GM23338 (cell line): Measurements from ENCODE around the gene CAPN14. TPM values are rescaled to one million over a fixed set of nuclear protein-coding genes. Genes with fewer than 3 reads are reported as not detected.

ENCODE experiments used
- ATAC-seq: fragments of 200-7000 bp; cut with Tn5 transposase; 3 replicates; pipeline ENCODE4 v1.9.1; 2020
- DNase-seq: peaks from one replicate; pipeline ENCODE4 v3.0.0-alpha.2; 2015; ENCODE audit warnings: low spot score
- H2AFZ ChIP-seq: fragments of 200-600 bp; sonication (generic); 2 replicates; pipeline ENCODE4 v1.8.0; 2016; ENCODE audit warnings: antibody characterized with exemption, mild to moderate bottlenecking, moderate library complexity
- H3F3A ChIP-seq: fragments of 200-600 bp; sonication (generic); replicated peaks from 2 replicates; pipeline ENCODE4 v1.8.0; 2017; ENCODE audit warnings: antibody characterized with exemption, mixed run types, low read depth
- H3K27ac ChIP-seq: fragments of 200-600 bp; sonication (generic); 2 replicates; pipeline ENCODE4 v1.6.1; 2016; ENCODE audit warnings: low read depth
- H3K27me3 ChIP-seq: fragments of 200-600 bp; sonication (generic); 2 replicates; pipeline ENCODE4 v1.8.0; 2016; ENCODE audit warnings: mild to moderate bottlenecking, mixed run types, moderate library complexity; ENCODE audit not compliant: insufficient read depth
- H3K36me3 ChIP-seq: fragments of 200-600 bp; sonication (generic); 2 replicates; pipeline ENCODE4 v1.8.0; 2016; ENCODE audit warnings: mild to moderate bottlenecking; ENCODE audit not compliant: insufficient read depth
- H3K4me1 ChIP-seq: fragments of 200-600 bp; sonication (generic); 2 replicates; pipeline ENCODE4 v1.8.0; 2016; ENCODE audit warnings: mild to moderate bottlenecking, moderate library complexity; ENCODE audit not compliant: insufficient read depth
- H3K4me2 ChIP-seq: fragments of 200-600 bp; sonication (generic); 2 replicates; pipeline ENCODE4 v1.7.1; 2017; ENCODE audit warnings: mixed run types
- H3K4me3 ChIP-seq: fragments of 200-600 bp; sonication (generic); 2 replicates; pipeline ENCODE4 v1.6.1; 2016; ENCODE audit warnings: mixed run types
- H3K79me2 ChIP-seq: fragments of 200-600 bp; sonication (generic); replicated peaks from 2 replicates; pipeline ENCODE4 v1.8.0; 2017; ENCODE audit warnings: mild to moderate bottlenecking; ENCODE audit not compliant: insufficient read depth
- H3K9me2 ChIP-seq: fragments of 200-600 bp; sonication (generic); 2 replicates; pipeline ENCODE4 v1.8.0; 2017; ENCODE audit not compliant: insufficient read depth
- H4K20me1 ChIP-seq: fragments of 200-600 bp; sonication (generic); replicated peaks from 2 replicates; pipeline ENCODE4 v1.8.0; 2017; ENCODE audit warnings: mild to moderate bottlenecking; ENCODE audit not compliant: insufficient read depth
- H3K27ac Mint-ChIP-seq: 2 replicates; pipeline ENCODE4 v1.8.0; 2020; ENCODE audit warnings: inconsistent platforms, mild to moderate bottlenecking, moderate library complexity, mixed read lengths
- H3K27me3 Mint-ChIP-seq: 3 replicates; pipeline ENCODE4 v1.8.0; 2022; ENCODE audit warnings: low read depth, mild to moderate bottlenecking, moderate library complexity, mixed read lengths, inconsistent platforms; ENCODE audit not compliant: insufficient read depth, poor library complexity
- H3K36me3 Mint-ChIP-seq: 3 replicates; pipeline ENCODE4 v1.8.0; 2021; ENCODE audit warnings: low read depth, mild to moderate bottlenecking, inconsistent platforms, moderate library complexity, mixed read lengths
- H3K4me1 Mint-ChIP-seq: 3 replicates; pipeline ENCODE4 v1.8.0; 2020; ENCODE audit warnings: mild to moderate bottlenecking, inconsistent platforms, mixed read lengths
- H3K4me3 Mint-ChIP-seq: 3 replicates; pipeline ENCODE4 v1.8.0; 2021; ENCODE audit warnings: moderate library complexity, mild to moderate bottlenecking, inconsistent platforms, mixed read lengths
- H3K9me3 Mint-ChIP-seq: 3 replicates; pipeline ENCODE4 v1.8.0; 2020; ENCODE audit warnings: moderate library complexity, mild to moderate bottlenecking, inconsistent platforms, mixed read lengths
- CREB1 ChIP-seq: fragments of 250-450 bp; sonication (Bioruptor Pico); IDR thresholded peaks from 2 replicates; pipeline ENCODE4 v1.5.0; 2020; ENCODE audit warnings: low read depth, mild to moderate bottlenecking, moderate library complexity
- EZH2 ChIP-seq: fragments of 200-600 bp; sonication (generic); IDR thresholded peaks from one replicate; pipeline ENCODE4 v1.8.0; 2017; ENCODE audit warnings: antibody characterized with exemption, mild to moderate bottlenecking, low read depth; ENCODE audit not compliant: unreplicated experiment
- JUNB ChIP-seq: IDR thresholded peaks from one replicate; pipeline ENCODE4 v1.6.1; 2016; ENCODE audit warnings: antibody characterized with exemption; ENCODE audit not compliant: unreplicated experiment
- POLR2AphosphoS5 ChIP-seq: IDR thresholded peaks from 2 replicates; pipeline ENCODE4 v1.6.1; 2016; ENCODE audit warnings: antibody characterized with exemption, low read depth
- STAT1 ChIP-seq: IDR thresholded peaks from one replicate; pipeline ENCODE4 v1.6.1; 2016; ENCODE audit warnings: antibody characterized with exemption; ENCODE audit not compliant: unreplicated experiment
- ZNF114 ChIP-seq: fragments of 250-450 bp; sonication (Bioruptor Pico); IDR thresholded peaks from 2 replicates; pipeline ENCODE4 v1.5.0; 2020; ENCODE audit warnings: mild to moderate bottlenecking, moderate library complexity
- ZNF331 ChIP-seq: fragments of 250-450 bp; sonication (Bioruptor Pico); IDR thresholded peaks from 2 replicates; pipeline ENCODE4 v1.5.0; 2020; ENCODE audit warnings: low read depth, mild to moderate bottlenecking, moderate library complexity
- polyA plus RNA-seq: library from polyadenylated mRNA; unstranded; fragments of >200 nt; fragmentation: Nextera tagmentation; extraction: Ambion mirVana; gene quantifications from 2 replicates; pipeline ENCODE4 v1.2.1, GENCODE V29; 2016
- total RNA-seq: library from RNA; depleted of rRNA; stranded (reverse); fragments of >200 nt; shearing (Covaris generic); gene quantifications from 2 replicates; pipeline ENCODE4 v1.2.3, GENCODE V29; 2014
- TF ChIP-seq, protein P1 (sequence below): IDR thresholded peaks from one replicate; pipeline ENCODE4 v1.6.1; 2018; ENCODE audit warnings: antibody characterized with exemption; ENCODE audit not compliant: unreplicated experiment
- TF ChIP-seq, protein P2 (sequence below): fragments of 250-450 bp; sonication (Bioruptor Pico); IDR thresholded peaks from 2 replicates; pipeline ENCODE4 v1.5.0; 2020; ENCODE audit warnings: mild to moderate bottlenecking, moderate library complexity
- TF ChIP-seq, protein P3 (sequence below), 2 experiments: fragments of 200-600 bp in 1 of 2; sonication (generic) in 1 of 2; conservative IDR thresholded peaks; 2 replicates each; pipeline versions ENCODE4 v1.5.1 to v1.6.1; 2016 to 2017; ENCODE audit warnings: antibody characterized with exemption in 2 of 2, low read depth in 2 of 2, mild to moderate bottlenecking in 2 of 2, moderate library complexity in 1 of 2
- TF ChIP-seq, protein P4 (sequence below): IDR thresholded peaks from 2 replicates; pipeline ENCODE4 v1.6.1; 2016; ENCODE audit warnings: antibody characterized with exemption

The CAPN14 gene
- total and polyA plus RNA-seq, 2 experiments from 2014 or later: 0.15 TPM; not detected in 1

DNA sequence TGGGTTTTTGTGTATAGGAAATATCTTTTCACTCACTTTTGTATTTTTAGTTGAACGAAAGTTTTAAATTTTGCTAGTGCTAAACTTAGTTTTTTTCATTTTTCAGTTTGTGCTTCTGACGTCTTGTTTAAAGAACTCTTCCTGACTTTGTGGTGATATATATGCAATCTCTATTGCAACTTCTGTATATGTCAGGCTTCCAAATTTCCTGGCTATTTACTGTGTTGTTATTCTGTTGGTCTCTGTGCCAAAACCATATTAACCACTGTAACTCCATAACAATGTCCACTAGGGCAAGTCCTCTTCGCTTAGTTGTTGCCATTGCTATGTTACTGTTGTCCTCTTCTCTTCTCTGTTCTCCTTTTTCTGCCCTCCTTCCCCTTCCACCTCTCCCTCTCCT lies 13.4 kb upstream of the CAPN14 start (continued):
- TF ChIP-seq, protein P1, sequence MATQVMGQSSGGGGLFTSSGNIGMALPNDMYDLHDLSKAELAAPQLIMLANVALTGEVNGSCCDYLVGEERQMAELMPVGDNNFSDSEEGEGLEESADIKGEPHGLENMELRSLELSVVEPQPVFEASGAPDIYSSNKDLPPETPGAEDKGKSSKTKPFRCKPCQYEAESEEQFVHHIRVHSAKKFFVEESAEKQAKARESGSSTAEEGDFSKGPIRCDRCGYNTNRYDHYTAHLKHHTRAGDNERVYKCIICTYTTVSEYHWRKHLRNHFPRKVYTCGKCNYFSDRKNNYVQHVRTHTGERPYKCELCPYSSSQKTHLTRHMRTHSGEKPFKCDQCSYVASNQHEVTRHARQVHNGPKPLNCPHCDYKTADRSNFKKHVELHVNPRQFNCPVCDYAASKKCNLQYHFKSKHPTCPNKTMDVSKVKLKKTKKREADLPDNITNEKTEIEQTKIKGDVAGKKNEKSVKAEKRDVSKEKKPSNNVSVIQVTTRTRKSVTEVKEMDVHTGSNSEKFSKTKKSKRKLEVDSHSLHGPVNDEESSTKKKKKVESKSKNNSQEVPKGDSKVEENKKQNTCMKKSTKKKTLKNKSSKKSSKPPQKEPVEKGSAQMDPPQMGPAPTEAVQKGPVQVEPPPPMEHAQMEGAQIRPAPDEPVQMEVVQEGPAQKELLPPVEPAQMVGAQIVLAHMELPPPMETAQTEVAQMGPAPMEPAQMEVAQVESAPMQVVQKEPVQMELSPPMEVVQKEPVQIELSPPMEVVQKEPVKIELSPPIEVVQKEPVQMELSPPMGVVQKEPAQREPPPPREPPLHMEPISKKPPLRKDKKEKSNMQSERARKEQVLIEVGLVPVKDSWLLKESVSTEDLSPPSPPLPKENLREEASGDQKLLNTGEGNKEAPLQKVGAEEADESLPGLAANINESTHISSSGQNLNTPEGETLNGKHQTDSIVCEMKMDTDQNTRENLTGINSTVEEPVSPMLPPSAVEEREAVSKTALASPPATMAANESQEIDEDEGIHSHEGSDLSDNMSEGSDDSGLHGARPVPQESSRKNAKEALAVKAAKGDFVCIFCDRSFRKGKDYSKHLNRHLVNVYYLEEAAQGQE: no peak
- TF ChIP-seq POLR2AphosphoS5: no peak
- no peak for TF ChIP-seq JUNB

DNA sequence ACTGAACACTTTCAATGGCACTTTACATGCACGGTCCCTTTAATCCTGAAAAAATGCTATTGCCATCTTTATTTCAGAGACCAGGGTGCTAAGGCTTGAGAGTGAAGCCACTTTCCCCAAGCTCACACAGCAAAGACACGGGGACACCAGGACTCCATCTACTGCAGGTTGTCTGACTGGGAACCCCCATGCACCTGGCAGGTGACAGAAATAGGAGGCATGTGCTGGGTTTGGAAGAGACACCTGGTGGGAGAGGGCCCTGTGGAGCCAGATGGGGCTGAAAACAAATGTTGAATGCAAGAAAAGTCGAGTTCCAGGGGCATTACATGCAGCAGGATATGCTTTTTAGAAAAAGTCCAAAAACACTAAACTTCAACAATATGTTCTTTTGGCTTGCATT lies 11.4 kb upstream of the CAPN14 start:
- Mint-ChIP-seq H3K4me3 (no peak overlapping the region), H3K9me3 (no peaks in the 10 kb centered on the region), H3K36me3 (no peaks in the 10 kb centered on the region), H3K4me1 (peaks cover 13% of the 10 kb centered on the region), H3K27me3 (peaks cover 2% of the 10 kb centered on the region), H3K27ac (no peak overlapping the region)
- H3K4me2 ChIP-seq: no peak overlapping the region
- ATAC-seq (no peak), DNase-seq (no peak)
- H3K4me3 ChIP-seq: no peak overlapping the region
- peaks cover 8% of the 10 kb centered on the region for H3K4me1 ChIP-seq
- H3K79me2 ChIP-seq: no peaks in the 10 kb centered on the region
- H3K9me2 ChIP-seq: no peaks in the 10 kb centered on the region
- no peaks in the 10 kb centered on the region for H3F3A ChIP-seq
- H3K27ac ChIP-seq: no peak overlapping the region
- no peaks in the 10 kb centered on the region for H4K20me1 ChIP-seq
- H3K36me3 ChIP-seq: no peaks in the 10 kb centered on the region; the same call in 1 of the 2 replicates
- H3K27me3 ChIP-seq: no peaks in the 10 kb centered on the region
- no peak overlapping the region for H2AFZ ChIP-seq
- TF ChIP-seq CREB1 (no peak), JUNB (no peak), STAT1 (no peak), EZH2 (no peak), POLR2AphosphoS5 (no peak), ZNF114 (CRISPR knock-in tag) (no peak), ZNF331 (CRISPR knock-in tag) (no peak)
- TF ChIP-seq, protein P2, sequence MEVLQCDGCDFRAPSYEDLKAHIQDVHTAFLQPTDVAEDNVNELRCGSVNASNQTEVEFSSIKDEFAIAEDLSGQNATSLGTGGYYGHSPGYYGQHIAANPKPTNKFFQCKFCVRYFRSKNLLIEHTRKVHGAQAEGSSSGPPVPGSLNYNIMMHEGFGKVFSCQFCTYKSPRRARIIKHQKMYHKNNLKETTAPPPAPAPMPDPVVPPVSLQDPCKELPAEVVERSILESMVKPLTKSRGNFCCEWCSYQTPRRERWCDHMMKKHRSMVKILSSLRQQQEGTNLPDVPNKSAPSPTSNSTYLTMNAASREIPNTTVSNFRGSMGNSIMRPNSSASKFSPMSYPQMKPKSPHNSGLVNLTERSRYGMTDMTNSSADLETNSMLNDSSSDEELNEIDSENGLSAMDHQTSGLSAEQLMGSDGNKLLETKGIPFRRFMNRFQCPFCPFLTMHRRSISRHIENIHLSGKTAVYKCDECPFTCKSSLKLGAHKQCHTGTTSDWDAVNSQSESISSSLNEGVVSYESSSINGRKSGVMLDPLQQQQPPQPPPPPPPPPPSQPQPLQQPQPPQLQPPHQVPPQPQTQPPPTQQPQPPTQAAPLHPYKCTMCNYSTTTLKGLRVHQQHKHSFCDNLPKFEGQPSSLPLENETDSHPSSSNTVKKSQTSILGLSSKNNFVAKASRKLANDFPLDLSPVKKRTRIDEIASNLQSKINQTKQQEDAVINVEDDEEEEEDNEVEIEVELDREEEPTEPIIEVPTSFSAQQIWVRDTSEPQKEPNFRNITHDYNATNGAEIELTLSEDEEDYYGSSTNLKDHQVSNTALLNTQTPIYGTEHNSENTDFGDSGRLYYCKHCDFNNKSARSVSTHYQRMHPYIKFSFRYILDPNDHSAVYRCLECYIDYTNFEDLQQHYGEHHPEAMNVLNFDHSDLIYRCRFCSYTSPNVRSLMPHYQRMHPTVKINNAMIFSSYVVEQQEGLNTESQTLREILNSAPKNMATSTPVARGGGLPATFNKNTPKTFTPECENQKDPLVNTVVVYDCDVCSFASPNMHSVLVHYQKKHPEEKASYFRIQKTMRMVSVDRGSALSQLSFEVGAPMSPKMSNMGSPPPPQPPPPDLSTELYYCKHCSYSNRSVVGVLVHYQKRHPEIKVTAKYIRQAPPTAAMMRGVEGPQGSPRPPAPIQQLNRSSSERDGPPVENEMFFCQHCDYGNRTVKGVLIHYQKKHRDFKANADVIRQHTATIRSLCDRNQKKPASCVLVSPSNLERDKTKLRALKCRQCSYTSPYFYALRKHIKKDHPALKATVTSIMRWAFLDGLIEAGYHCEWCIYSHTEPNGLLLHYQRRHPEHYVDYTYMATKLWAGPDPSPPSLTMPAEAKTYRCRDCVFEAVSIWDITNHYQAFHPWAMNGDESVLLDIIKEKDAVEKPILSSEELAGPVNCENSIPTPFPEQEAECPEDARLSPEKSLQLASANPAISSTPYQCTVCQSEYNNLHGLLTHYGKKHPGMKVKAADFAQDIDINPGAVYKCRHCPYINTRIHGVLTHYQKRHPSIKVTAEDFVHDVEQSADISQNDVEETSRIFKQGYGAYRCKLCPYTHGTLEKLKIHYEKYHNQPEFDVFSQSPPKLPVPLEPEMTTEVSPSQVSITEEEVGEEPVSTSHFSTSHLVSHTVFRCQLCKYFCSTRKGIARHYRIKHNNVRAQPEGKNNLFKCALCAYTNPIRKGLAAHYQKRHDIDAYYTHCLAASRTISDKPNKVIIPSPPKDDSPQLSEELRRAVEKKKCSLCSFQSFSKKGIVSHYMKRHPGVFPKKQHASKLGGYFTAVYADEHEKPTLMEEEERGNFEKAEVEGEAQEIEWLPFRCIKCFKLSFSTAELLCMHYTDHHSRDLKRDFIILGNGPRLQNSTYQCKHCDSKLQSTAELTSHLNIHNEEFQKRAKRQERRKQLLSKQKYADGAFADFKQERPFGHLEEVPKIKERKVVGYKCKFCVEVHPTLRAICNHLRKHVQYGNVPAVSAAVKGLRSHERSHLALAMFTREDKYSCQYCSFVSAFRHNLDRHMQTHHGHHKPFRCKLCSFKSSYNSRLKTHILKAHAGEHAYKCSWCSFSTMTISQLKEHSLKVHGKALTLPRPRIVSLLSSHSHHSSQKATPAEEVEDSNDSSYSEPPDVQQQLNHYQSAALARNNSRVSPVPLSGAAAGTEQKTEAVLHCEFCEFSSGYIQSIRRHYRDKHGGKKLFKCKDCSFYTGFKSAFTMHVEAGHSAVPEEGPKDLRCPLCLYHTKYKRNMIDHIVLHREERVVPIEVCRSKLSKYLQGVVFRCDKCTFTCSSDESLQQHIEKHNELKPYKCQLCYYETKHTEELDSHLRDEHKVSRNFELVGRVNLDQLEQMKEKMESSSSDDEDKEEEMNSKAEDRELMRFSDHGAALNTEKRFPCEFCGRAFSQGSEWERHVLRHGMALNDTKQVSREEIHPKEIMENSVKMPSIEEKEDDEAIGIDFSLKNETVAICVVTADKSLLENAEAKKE: no peak
- TF ChIP-seq, protein P3, sequence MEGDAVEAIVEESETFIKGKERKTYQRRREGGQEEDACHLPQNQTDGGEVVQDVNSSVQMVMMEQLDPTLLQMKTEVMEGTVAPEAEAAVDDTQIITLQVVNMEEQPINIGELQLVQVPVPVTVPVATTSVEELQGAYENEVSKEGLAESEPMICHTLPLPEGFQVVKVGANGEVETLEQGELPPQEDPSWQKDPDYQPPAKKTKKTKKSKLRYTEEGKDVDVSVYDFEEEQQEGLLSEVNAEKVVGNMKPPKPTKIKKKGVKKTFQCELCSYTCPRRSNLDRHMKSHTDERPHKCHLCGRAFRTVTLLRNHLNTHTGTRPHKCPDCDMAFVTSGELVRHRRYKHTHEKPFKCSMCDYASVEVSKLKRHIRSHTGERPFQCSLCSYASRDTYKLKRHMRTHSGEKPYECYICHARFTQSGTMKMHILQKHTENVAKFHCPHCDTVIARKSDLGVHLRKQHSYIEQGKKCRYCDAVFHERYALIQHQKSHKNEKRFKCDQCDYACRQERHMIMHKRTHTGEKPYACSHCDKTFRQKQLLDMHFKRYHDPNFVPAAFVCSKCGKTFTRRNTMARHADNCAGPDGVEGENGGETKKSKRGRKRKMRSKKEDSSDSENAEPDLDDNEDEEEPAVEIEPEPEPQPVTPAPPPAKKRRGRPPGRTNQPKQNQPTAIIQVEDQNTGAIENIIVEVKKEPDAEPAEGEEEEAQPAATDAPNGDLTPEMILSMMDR (conservative IDR thresholded peaks at IDR 0.05; ENCODE audit: low read depth in 2 of 2): no peak
- TF ChIP-seq, protein P4, sequence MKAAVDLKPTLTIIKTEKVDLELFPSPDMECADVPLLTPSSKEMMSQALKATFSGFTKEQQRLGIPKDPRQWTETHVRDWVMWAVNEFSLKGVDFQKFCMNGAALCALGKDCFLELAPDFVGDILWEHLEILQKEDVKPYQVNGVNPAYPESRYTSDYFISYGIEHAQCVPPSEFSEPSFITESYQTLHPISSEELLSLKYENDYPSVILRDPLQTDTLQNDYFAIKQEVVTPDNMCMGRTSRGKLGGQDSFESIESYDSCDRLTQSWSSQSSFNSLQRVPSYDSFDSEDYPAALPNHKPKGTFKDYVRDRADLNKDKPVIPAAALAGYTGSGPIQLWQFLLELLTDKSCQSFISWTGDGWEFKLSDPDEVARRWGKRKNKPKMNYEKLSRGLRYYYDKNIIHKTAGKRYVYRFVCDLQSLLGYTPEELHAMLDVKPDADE: no peak
